Measurements from ENCODE around the gene ZNF841. TPM values are rescaled to one million over a fixed set of nuclear protein-coding genes. Genes with fewer than 3 reads are reported as not detected.

Gene ZNF841
- total and polyA plus RNA-seq, 9 of the 15 experiments (the other 6 are each of a cell fraction or from before 2014, with no cell fraction given): 3.1 to 17.1 (median 11.0) TPM

DNA sequence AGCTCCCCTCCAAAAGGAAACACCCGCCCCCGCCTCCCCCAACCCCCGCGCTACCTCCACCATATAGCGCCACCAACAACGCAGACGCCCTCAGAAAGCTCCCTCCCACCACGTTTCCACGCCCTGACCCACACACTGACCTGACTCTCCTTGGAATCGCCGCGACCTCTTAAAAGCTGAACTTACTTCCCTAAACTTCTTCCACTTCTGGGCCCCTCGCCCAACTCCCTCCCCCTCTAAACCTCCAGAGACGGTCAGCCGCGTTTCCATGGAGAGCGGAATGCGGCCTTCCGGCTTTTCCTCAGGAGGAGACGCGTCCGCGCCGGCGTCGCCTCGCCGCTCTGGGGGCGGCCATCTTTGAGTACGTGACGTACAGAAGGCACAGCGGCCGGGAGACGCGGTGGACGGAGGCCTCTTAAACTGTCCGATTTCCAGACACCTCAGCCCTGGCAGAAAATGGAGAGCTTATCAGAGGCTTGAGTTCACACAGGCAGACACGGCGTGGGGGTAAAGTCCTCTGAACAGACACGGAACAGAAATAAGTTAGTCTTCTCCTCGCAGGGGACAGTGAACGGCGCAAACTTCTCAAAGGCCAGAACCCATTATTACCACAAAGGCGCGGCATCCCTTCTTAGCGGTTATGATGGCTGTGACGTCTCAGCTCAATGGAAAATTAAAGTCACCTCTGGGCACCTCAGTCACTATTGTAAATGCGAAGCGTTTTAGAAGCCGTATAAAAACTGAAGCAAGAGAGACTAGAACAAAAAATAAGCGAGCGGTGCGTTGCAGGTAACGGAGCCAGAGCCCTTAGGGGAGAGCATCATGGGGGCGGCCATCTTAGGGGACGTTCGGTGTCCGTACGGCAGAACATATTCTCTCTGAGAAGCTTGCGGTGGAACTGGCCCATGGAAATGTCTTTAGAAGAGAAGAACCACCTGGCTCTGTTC lies 46.7 kb downstream of the ZNF841 start, which contains the start of gene ZNF432 (continued):
- TF ChIP-seq REST (IDR thresholded peaks at IDR 0.05; ENCODE audit: borderline replicate concordance) (no peak), REST (CRISPR knock-in tag; IDR thresholded peaks at IDR 0.05; ENCODE audit: low read depth) (no peak), SMARCE1 (IDR thresholded peaks at IDR 0.05) (0 out of 2 replicates have a peak, but pooled peaks have one; percentile 37), UBTF (IDR thresholded peaks at IDR 0.05; ENCODE audit: borderline replicate concordance in 1 of 2, low read depth in 2 of 2, low read length in 2 of 2) (no peak), ZNF764 (CRISPR knock-in tag; IDR thresholded peaks at IDR 0.05; ENCODE audit: low read depth) (no peak), MCM2 (IDR thresholded peaks at IDR 0.05; ENCODE audit: low read depth) (no peak), FOXJ2 (tag; IDR thresholded peaks at IDR 0.05) (peak; percentile 52; the same call in 1 of the 2 replicates), RBBP5 (IDR thresholded peaks at IDR 0.05; ENCODE audit: borderline replicate concordance, insufficient read depth, low read length, poor library complexity, severe bottlenecking) (peak; percentile 36), ARID4B (CRISPR knock-in tag; IDR thresholded peaks at IDR 0.05) (peak; percentile 77), TAL1 (IDR thresholded peaks at IDR 0.05) (no peak), ZNF239 (CRISPR knock-in tag; IDR thresholded peaks at IDR 0.05) (no peak), GTF2F1 (IDR thresholded peaks at IDR 0.05; ENCODE audit: low read depth, low read length) (no peak)
